Measurements from ENCODE around the gene FICD.

FICD gene

GRCh38 chr12:108567406-108568337 lies 52.6 kb downstream of the FICD start:
- no peak for DNase-seq

GRCh38 chr12:108568338-108569154 lies 53.5 kb downstream of the FICD start:
- no peak for DNase-seq
